K562 (cell line): ENCODE data around the gene TARBP2. TPM values are rescaled to one million over a fixed set of nuclear protein-coding genes. Genes with fewer than 3 reads are reported as not detected.

Source experiments
- CEBPZ ChIP-seq: fragments of 150-350 bp; IDR thresholded peaks from 2 replicates; pipeline ENCODE4 v1.6.1; 2014; ENCODE audit warnings: low read depth, mild to moderate bottlenecking, low read length, borderline replicate concordance
- CHD4 ChIP-seq: fragments of 200-600 bp; sonication (generic); IDR thresholded peaks from 3 replicates; pipeline ENCODE4 v1.6.1; 2012; ENCODE audit warnings: low read depth, mild to moderate bottlenecking, mixed read lengths, low read length, inconsistent platforms; ENCODE audit not compliant: insufficient read depth, insufficient replicate concordance, poor library complexity, severe bottlenecking
- ELF2 ChIP-seq: fragments of 250-450 bp; sonication (Bioruptor Pico); IDR thresholded peaks from 2 replicates; pipeline ENCODE4 v1.5.0; 2021; ENCODE audit warnings: mild to moderate bottlenecking
- HIVEP1 ChIP-seq: fragments of 250-450 bp; sonication (Bioruptor Pico); IDR thresholded peaks from 2 replicates; pipeline ENCODE4 v1.4.0; 2020; ENCODE audit warnings: mild to moderate bottlenecking
- KDM5B ChIP-seq: fragments of 200-600 bp; sonication (generic); IDR thresholded peaks from 2 replicates; pipeline ENCODE4 v1.6.1; 2012; ENCODE audit warnings: low read depth, mild to moderate bottlenecking, moderate library complexity, low read length, control low read depth, inconsistent platforms; ENCODE audit not compliant: insufficient replicate concordance
- MAFK ChIP-seq: IDR thresholded peaks from 2 replicates; pipeline ENCODE4 v1.6.1; 2011; ENCODE audit warnings: low read length, improper control_type of control experiment
- MLX ChIP-seq, 2 experiments: fragments of 450-650 bp in 1 of 2; sonication (generic) in 1 of 2; formaldehyde crosslinking; conservative IDR thresholded peaks; 2 replicates each; pipeline versions ENCODE4 v1.4.0 to v1.8.1; 2020 to 2022; ENCODE audit warnings: mild to moderate bottlenecking in 1 of 2, missing genetic modification reagents in 1 of 2
- NCOA4 ChIP-seq: fragments of 450-650 bp; IDR thresholded peaks from 2 replicates; pipeline ENCODE4 v1.6.1; 2018; ENCODE audit warnings: mild to moderate bottlenecking; ENCODE audit not compliant: partially characterized antibody
- PCBP1 ChIP-seq: fragments of 200-400 bp; formaldehyde crosslinking; IDR thresholded peaks from 2 replicates; pipeline ENCODE4 v1.6.1; 2018; ENCODE audit warnings: mild to moderate bottlenecking, low read depth, low read length; ENCODE audit not compliant: poor library complexity, severe bottlenecking
- SMAD3 ChIP-seq: fragments of 450-650 bp; formaldehyde crosslinking; conservative IDR thresholded peaks from 2 replicates; pipeline ENCODE4 v1.4.0; 2020; ENCODE audit warnings: mild to moderate bottlenecking
- SMARCB1 ChIP-seq: IDR thresholded peaks from 2 replicates; pipeline ENCODE4 v1.6.1; 2011; ENCODE audit warnings: improper control_type of control experiment, low read depth; ENCODE audit not compliant: insufficient read length
- TGIF2 ChIP-seq: sonication (generic); formaldehyde crosslinking; IDR thresholded peaks from 2 replicates; pipeline ENCODE4 v1.8.1; 2022; ENCODE audit warnings: mild to moderate bottlenecking, missing genetic modification reagents, moderate library complexity
- ZNF197 ChIP-seq: fragments of 200-800 bp; sonication (Bioruptor generic); IDR thresholded peaks from 2 replicates; pipeline ENCODE4 v1.6.1; 2016; ENCODE audit warnings: low read depth, missing genetic modification characterization, missing compliant biosample characterization
- ZNF717 ChIP-seq: fragments of 250-450 bp; sonication (Bioruptor Pico); IDR thresholded peaks from 2 replicates; pipeline ENCODE4 v1.5.0; 2021
- polyA plus RNA-seq, 8 experiments: library from polyadenylated mRNA; depleted of rRNA in 4 of 8; stranded (reverse) in 5 of 8; unstranded in 3 of 8; fragments of >200 nt; fragmentation: Nextera tagmentation in 2 of 8; fragmentation: Illumina TruSeq in 1 of 8; extraction: Ambion mirVana in 2 of 8; extraction: Trizol in 1 of 8; gene quantifications; 2 replicates each; pipeline versions ENCODE4 v1.2.1 to v1.2.3, GENCODE V29; 2011 to 2014; ENCODE audit warnings: inconsistent platforms in 1 of 8, missing spikeins in 1 of 8
- total RNA-seq, 7 experiments: library from RNA; depleted of rRNA in 6 of 7; stranded (reverse); fragments of >200 nt in 6 of 7; fragmentation: Illumina TruSeq in 2 of 7; extraction: Trizol in 2 of 7; gene quantifications; 2 replicates each; pipeline versions ENCODE4 v1.2.1 to v1.2.3, GENCODE V29; 2011 to 2021; ENCODE audit warnings: low replicate concordance in 1 of 7
- TF ChIP-seq, protein P1 (sequence below): IDR thresholded peaks from 2 replicates; pipeline ENCODE4 v1.6.1; 2016; ENCODE audit warnings: missing genetic modification characterization, missing compliant biosample characterization
- TF ChIP-seq, protein P2 (sequence below), 2 experiments: fragments of 150-350 bp in 1 of 2; IDR thresholded peaks; 2 replicates each; pipeline ENCODE4 v1.6.1; 2012 to 2016; ENCODE audit warnings: low read depth in 2 of 2, low read length in 2 of 2, mild to moderate bottlenecking in 1 of 2, moderate library complexity in 1 of 2
- TF ChIP-seq, protein P3 (sequence below): fragments of 450-650 bp; formaldehyde crosslinking; IDR thresholded peaks from 2 replicates; pipeline ENCODE4 v1.4.0; 2022; ENCODE audit warnings: mild to moderate bottlenecking, moderate library complexity

The TARBP2 gene
- total and polyA plus RNA-seq, 9 of the 15 experiments (the other 6 are each of a cell fraction or from before 2014, with no cell fraction given), result 5.6 to 69.0 (median 44.6) TPM

GRCh38 chr12:53501615-53502181 is 615 bp downstream of the TARBP2 start (continued):
- TF ChIP-seq SMAD3 (CRISPR knock-in tag) (no peak), MAFK (no peak), PCBP1 (no peak), NCOA4 (no peak), CHD4 (no peak), MLX (CRISPR knock-in tag; conservative IDR thresholded peaks at IDR 0.05) (no peak), ZNF197 (CRISPR knock-in tag) (peak; percentile 9; the same call in 1 of the 2 replicates), ELF2 (no peak), CEBPZ (0 out of 2 replicates have a peak, but pooled peaks have one; percentile 8), KDM5B (peak; percentile 50), TGIF2 (CRISPR knock-in tag) (no peak), ZNF717 (CRISPR knock-in tag) (no peak), HIVEP1 (CRISPR knock-in tag) (no peak), SMARCB1 (no peak)
- TF ChIP-seq, protein P1, sequence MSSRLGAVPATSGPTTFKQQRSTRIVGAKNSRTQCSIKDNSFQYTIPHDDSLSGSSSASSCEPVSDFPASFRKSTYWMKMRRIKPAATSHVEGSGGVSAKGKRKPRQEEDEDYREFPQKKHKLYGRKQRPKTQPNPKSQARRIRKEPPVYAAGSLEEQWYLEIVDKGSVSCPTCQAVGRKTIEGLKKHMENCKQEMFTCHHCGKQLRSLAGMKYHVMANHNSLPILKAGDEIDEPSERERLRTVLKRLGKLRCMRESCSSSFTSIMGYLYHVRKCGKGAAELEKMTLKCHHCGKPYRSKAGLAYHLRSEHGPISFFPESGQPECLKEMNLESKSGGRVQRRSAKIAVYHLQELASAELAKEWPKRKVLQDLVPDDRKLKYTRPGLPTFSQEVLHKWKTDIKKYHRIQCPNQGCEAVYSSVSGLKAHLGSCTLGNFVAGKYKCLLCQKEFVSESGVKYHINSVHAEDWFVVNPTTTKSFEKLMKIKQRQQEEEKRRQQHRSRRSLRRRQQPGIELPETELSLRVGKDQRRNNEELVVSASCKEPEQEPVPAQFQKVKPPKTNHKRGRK (tag), result no peak
- TF ChIP-seq, protein P2, sequence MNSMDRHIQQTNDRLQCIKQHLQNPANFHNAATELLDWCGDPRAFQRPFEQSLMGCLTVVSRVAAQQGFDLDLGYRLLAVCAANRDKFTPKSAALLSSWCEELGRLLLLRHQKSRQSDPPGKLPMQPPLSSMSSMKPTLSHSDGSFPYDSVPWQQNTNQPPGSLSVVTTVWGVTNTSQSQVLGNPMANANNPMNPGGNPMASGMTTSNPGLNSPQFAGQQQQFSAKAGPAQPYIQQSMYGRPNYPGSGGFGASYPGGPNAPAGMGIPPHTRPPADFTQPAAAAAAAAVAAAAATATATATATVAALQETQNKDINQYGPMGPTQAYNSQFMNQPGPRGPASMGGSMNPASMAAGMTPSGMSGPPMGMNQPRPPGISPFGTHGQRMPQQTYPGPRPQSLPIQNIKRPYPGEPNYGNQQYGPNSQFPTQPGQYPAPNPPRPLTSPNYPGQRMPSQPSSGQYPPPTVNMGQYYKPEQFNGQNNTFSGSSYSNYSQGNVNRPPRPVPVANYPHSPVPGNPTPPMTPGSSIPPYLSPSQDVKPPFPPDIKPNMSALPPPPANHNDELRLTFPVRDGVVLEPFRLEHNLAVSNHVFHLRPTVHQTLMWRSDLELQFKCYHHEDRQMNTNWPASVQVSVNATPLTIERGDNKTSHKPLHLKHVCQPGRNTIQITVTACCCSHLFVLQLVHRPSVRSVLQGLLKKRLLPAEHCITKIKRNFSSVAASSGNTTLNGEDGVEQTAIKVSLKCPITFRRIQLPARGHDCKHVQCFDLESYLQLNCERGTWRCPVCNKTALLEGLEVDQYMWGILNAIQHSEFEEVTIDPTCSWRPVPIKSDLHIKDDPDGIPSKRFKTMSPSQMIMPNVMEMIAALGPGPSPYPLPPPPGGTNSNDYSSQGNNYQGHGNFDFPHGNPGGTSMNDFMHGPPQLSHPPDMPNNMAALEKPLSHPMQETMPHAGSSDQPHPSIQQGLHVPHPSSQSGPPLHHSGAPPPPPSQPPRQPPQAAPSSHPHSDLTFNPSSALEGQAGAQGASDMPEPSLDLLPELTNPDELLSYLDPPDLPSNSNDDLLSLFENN (IDR thresholded peaks at IDR 0.05; ENCODE audit: low read depth in 2 of 2, low read length in 2 of 2), result peak; percentile 10 to 18; a peak in 1 of 4 replicates
- TF ChIP-seq, protein P3, sequence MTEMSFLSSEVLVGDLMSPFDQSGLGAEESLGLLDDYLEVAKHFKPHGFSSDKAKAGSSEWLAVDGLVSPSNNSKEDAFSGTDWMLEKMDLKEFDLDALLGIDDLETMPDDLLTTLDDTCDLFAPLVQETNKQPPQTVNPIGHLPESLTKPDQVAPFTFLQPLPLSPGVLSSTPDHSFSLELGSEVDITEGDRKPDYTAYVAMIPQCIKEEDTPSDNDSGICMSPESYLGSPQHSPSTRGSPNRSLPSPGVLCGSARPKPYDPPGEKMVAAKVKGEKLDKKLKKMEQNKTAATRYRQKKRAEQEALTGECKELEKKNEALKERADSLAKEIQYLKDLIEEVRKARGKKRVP (CRISPR knock-in tag), result no peak
